Spleen (tissue), 11 donors: ENCODE data around the gene DUSP28. TPM values are rescaled to one million over a fixed set of nuclear protein-coding genes. Genes with fewer than 3 reads are reported as not detected.

Experiments
- DNase-seq: peaks from one replicate; pipeline ENCODE4 v3.0.0-alpha.2; 2020
- H3K27ac ChIP-seq, 8 donors: fragments of 200-600 bp; sonication (generic) in 7 of 8; 1 replicate in 4 of 8; 2 replicates in 4 of 8; pipeline versions ENCODE4 v1.5.0 to v1.8.0; 2016 to 2021; ENCODE audit warnings: inconsistent platforms in 4 of 8, mild to moderate bottlenecking in 4 of 8, moderate library complexity in 1 of 8
- H3K27me3 ChIP-seq, 7 donors: fragments of 200-600 bp; sonication (generic) in 6 of 7; replicated peaks in 1 of 7; 1 replicate in 4 of 7; 2 replicates in 3 of 7; pipeline versions ENCODE4 v1.5.0 to v1.8.0; 2016 to 2021; ENCODE audit warnings: inconsistent platforms in 3 of 7, mild to moderate bottlenecking in 1 of 7
- H3K36me3 ChIP-seq, 6 donors: fragments of 200-600 bp; sonication (generic) in 5 of 6; 1 replicate in 4 of 6; 2 replicates in 2 of 6; pipeline versions ENCODE4 v1.5.0 to v1.8.0; 2016 to 2021; ENCODE audit warnings: inconsistent platforms in 2 of 6
- H3K4me1 ChIP-seq, 6 donors: fragments of 200-600 bp; sonication (generic) in 5 of 6; 1 replicate in 3 of 6; 2 replicates in 3 of 6; pipeline versions ENCODE4 v1.5.0 to v1.8.0; 2016 to 2021; ENCODE audit warnings: inconsistent platforms in 3 of 6
- H3K4me3 ChIP-seq, 8 donors: fragments of 200-600 bp; sonication (generic) in 7 of 8; 1 replicate in 4 of 8; 2 replicates in 4 of 8; pipeline versions ENCODE4 v1.5.0 to v1.8.0; 2016 to 2021; ENCODE audit warnings: inconsistent platforms in 4 of 8, mild to moderate bottlenecking in 4 of 8, moderate library complexity in 2 of 8
- H3K9me3 ChIP-seq, 8 donors: fragments of 200-600 bp; sonication (generic) in 7 of 8; 1 replicate in 4 of 8; 2 replicates in 4 of 8; pipeline versions ENCODE4 v1.5.0 to v1.8.0; 2016 to 2021; ENCODE audit warnings: inconsistent platforms in 4 of 8
- POLR2A ChIP-seq, 3 donors: fragments of 450-650 bp; IDR thresholded peaks; one replicate each; pipeline ENCODE4 v1.5.1; 2017; ENCODE audit warnings: antibody characterized with exemption in 3 of 3, mild to moderate bottlenecking in 1 of 3
- POLR2AphosphoS5 ChIP-seq, 3 donors: sonication (generic); formaldehyde crosslinking; IDR thresholded peaks; one replicate each; pipeline ENCODE4 v1.5.1; 2017; ENCODE audit warnings: antibody characterized with exemption in 3 of 3
- WGBS, 5 donors: extraction: QIAGEN DNeasy Blood & Tissue Kit in 3 of 5; methylation state at CpG; one replicate each; pipeline versions ENCODE4 v1.1.5 to v1.1.7; 2013 to 2018; 5-methylcytosine and 5-hydroxymethylcytosine counted together
- intact Hi-C: fragments of 100-400 bp; cut with DNase I; formaldehyde crosslinking; loops from one replicate; pipeline ENCODE4 v1.15.0; 2023; ENCODE audit warnings: low total_unique reads
- polyA plus RNA-seq, 3 donors: library from polyadenylated mRNA; stranded (reverse); fragments of 200-250 nt; gene quantifications; one replicate each; pipeline ENCODE4 v1.2.1, GENCODE V29; 2013
- total RNA-seq, 7 donors: library from RNA; depleted of rRNA in 3 of 7; stranded (reverse); fragments of >200 nt in 3 of 7; fragmentation: NEBNext Ultra II Directional in 4 of 7; extraction: Animal tissue kit (Norgen Biotek cat#: 25700) in 4 of 7; gene quantifications; one replicate each; pipeline versions ENCODE4 v1.1.0 to v1.2.1, GENCODE V29; 2016 to 2021
- TF ChIP-seq, protein P1 (sequence below), 11 experiments: fragments of 200-600 bp in 7 of 11; fragments of 450-650 bp in 4 of 11; sonication (generic) in 4 of 11; IDR thresholded peaks in 8 of 11; conservative IDR thresholded peaks in 3 of 11; 1 replicate in 7 of 11; 2 replicates in 4 of 11; pipeline versions ENCODE4 v1.4.0 to v1.8.0; 2016 to 2021; ENCODE audit warnings: antibody characterized with exemption in 11 of 11, inconsistent platforms in 4 of 11, mild to moderate bottlenecking in 1 of 11
- donor health status: healthy with polysubstance abuse.
- donor health status: DM: no; HTN: no; CAD: no; lungs with moderate emphysema.
- donor health status: DM: no; HTN: no; CAD: no.
- donor health status: Bipolar disorder and iron deficiency.
- donor health status: healthy.
- donor health status: DM: no; HTN: no; CAD: no.
- donor health status: DM: yes; HTN: yes; CAD: no.

The DUSP28 gene
- total and polyA plus RNA-seq, 10 donors = 5.9 to 13.6 (median 7.2) TPM

DNA sequence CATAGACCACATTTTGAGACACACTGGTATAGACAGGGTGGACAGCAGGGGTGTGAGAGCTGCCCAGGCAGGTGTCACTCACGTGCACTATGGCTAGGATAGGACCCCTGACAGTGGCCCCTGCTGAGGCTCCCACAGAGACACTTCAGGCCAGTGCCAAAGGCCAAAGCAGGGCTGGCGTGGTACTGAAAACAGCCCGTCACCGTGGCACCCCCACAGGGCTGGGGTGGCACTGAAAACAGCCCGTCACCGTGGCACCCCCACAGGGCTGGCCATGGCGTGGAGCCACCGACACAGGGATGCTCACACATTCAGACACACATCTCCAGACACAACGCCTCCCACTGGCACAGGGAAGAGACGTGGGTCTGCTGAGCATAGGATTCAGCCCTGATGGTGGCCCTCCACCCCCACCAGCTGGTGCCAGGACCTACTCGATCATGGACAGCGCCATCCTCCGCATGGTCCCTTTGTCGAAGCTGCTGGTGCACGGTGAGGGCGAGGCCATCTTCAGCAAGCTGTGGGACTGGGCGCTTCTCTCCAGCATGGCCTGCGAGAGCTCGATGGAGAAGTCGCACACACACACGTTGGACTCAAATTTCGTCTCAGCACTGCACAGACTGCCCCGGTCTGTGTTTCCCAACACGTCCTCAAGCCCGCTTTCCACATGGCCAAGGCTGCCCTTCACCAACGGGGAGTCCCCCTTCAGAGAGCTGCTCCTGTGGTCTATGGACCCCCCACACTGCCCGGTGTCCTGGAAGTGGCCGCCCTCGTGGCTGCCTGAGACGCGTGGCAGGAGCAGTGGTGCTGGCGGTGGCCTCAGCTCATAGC lies 36.5 kb upstream of the DUSP28 start:
- Histone ChIP-seq H3K4me3 (no peak overlapping the region), H3K27ac (no peak overlapping the region), H3K27me3 (peaks cover 0 to 16% (median 0%) of the 10 kb centered on the region in 7 donors), H3K9me3 (peaks cover 0 to 48% (median 26%) of the 10 kb centered on the region in 8 donors), H3K36me3 (peaks cover 0 to 76% (median 33%) of the 10 kb centered on the region in 6 donors), H3K4me1 (peaks cover 0 to 16% (median 3%) of the 10 kb centered on the region in 6 donors)
- TF ChIP-seq, protein P1, sequence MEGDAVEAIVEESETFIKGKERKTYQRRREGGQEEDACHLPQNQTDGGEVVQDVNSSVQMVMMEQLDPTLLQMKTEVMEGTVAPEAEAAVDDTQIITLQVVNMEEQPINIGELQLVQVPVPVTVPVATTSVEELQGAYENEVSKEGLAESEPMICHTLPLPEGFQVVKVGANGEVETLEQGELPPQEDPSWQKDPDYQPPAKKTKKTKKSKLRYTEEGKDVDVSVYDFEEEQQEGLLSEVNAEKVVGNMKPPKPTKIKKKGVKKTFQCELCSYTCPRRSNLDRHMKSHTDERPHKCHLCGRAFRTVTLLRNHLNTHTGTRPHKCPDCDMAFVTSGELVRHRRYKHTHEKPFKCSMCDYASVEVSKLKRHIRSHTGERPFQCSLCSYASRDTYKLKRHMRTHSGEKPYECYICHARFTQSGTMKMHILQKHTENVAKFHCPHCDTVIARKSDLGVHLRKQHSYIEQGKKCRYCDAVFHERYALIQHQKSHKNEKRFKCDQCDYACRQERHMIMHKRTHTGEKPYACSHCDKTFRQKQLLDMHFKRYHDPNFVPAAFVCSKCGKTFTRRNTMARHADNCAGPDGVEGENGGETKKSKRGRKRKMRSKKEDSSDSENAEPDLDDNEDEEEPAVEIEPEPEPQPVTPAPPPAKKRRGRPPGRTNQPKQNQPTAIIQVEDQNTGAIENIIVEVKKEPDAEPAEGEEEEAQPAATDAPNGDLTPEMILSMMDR (IDR thresholded peaks at IDR 0.05 in 8 of 11, conservative IDR thresholded peaks at IDR 0.05 in 3 of 11) = no peak
- peak in 1 of 3 donors; percentile 53 for TF ChIP-seq POLR2AphosphoS5 (IDR thresholded peaks at IDR 0.05)
- intact Hi-C loops = no loop called here
- 96 to 98% (median 96%) methylated on average over 23 to 32 of the region's 32 CpGs for WGBS, 5 donors
- DNase-seq = peak; percentile 61

DNA sequence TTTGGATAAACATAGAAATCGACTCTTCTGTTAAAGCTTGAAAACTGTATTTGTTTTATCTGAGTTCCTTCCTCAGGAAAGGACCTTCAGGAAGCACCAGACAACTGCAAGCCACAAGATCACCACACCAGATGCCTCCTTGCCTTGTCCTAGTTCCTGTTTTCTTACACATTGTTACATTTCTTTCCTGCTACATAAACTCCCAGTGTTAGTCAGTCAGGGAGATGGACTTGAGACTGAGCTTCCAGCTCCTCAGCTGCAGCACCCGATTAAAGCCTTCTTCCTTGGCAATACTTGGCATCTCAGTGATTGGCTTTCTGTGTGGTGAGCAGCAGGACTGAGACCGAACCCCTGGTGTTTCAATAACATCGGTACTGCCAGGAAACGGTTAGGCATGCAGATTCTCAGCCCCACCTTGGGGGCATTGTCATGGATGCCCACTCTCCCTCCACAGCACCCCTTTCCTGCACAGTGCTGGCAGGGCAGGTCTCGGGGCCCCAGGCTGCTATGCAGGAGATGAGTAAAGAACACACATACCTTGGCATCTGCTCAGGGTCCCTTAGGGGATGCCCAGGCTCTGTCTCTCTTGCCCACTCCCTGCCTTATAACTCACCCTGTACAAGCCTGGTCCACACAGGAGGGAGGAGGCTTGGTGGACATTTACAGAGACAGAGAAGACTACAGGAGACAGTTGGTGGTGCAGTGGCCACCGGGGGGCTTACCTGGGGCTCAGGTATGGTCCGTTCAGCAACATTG lies 35.0 kb upstream of the DUSP28 start:
- DNase-seq = peak; percentile 32
- TF ChIP-seq, protein P1 (IDR thresholded peaks at IDR 0.05 in 8 of 11, conservative IDR thresholded peaks at IDR 0.05 in 3 of 11) = no peak
- TF ChIP-seq POLR2AphosphoS5 (IDR thresholded peaks at IDR 0.05) (peak in 1 of 3 donors; percentile 7), POLR2A (IDR thresholded peaks at IDR 0.05) (no peak)
- H3K4me3 ChIP-seq = no peak overlapping the region
- H3K36me3 ChIP-seq = peaks cover 0 to 84% (median 40%) of the 10 kb centered on the region in 6 donors
- peaks cover 0 to 56% (median 26%) of the 10 kb centered on the region in 8 donors for H3K9me3 ChIP-seq
- peaks cover 0 to 4% (median 2%) of the 10 kb centered on the region in 6 donors for H3K4me1 ChIP-seq
- no peak overlapping the region for H3K27ac ChIP-seq
- intact Hi-C loops = no loop called here
- WGBS, 5 donors = 81 to 85% (median 82%) methylated on average over 7 to 8 of the region's 8 CpGs
- H3K27me3 ChIP-seq = peaks cover 0 to 5% (median 0%) of the 10 kb centered on the region in 7 donors

DNA sequence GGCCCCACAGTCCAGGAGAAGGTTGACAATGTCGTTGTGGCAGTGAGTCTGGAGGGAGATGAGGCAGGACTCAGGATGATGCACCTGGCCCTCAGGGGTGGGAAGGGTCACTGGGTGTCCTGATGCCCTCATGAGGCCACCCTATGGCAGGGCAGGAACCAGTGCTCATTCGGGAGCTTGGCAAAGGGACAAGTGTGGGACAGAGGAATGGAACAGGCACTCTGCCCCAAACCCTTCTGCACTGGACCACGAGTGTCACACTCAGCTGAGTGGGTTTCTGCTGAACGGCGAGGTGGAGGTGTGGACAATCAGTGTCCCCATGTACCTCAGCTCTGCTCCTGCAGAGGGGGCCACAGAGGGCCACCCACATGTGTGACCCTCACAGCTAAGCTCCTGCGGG lies 34.4 kb upstream of the DUSP28 start:
- Histone ChIP-seq H3K4me1 (no peaks in the 10 kb centered on the region), H3K27me3 (no peaks in the 10 kb centered on the region), H3K4me3 (no peak overlapping the region), H3K36me3 (peaks cover 0 to 91% (median 40%) of the 10 kb centered on the region in 6 donors), H3K9me3 (peaks cover 0 to 63% (median 32%) of the 10 kb centered on the region in 8 donors), H3K27ac (no peak overlapping the region)
- no peak for TF ChIP-seq POLR2AphosphoS5 (IDR thresholded peaks at IDR 0.05)
- no peak for TF ChIP-seq POLR2A (IDR thresholded peaks at IDR 0.05)
- TF ChIP-seq, protein P1 (IDR thresholded peaks at IDR 0.05 in 8 of 11, conservative IDR thresholded peaks at IDR 0.05 in 3 of 11) = no peak
- DNase-seq = peak; percentile 41
- intact Hi-C loops = no loop called here
- 96 to 99% (median 98%) methylated on average over 5 to 6 of the region's 6 CpGs for WGBS, 5 donors
